Glomerular endothelial cell (primary cell): ENCODE measurements around the gene PIK3R2. TPM values are rescaled to one million over a fixed set of nuclear protein-coding genes. Genes with fewer than 3 reads are reported as not detected.

Experiments used
- DNase-seq: peaks from one replicate; pipeline ENCODE4 v3.0.0-alpha.2; 2011; ENCODE audit warnings: low read depth, low spot score; ENCODE audit errors: extremely low read depth
- total RNA-seq: library from RNA; depleted of rRNA; stranded (reverse); fragments of >200 nt; gene quantifications from 2 replicates; pipeline ENCODE4 v1.2.3, GENCODE V29; 2015

The PIK3R2 gene
- total RNA-seq, 1 donor from 2014 or later, result 17.4 TPM

- no peak for DNase-seq
Measured at GRCh38 chr19:18171605-18172327, 18.8 kb downstream of the PIK3R2 start.

GRCh38 chr19:18172331-18173053 is 19.5 kb downstream of the PIK3R2 start:
- DNase-seq, result no peak

- DNase-seq, result no peak
Measured at GRCh38 chr19:18173054-18173571, 20.1 kb downstream of the PIK3R2 start.

GRCh38 chr19:18173572-18174288 is 20.8 kb downstream of the PIK3R2 start, which contains the start of gene IFI30:
IFI30 (plus strand) TSS chr19:18173813; CDS start chr19:18173842, 29 bp downstream.
- DNase-seq, result no peak

- DNase-seq, result no peak
Measured at GRCh38 chr19:18174983-18175382, 22.0 kb downstream of the PIK3R2 start.

GRCh38 chr19:18176367-18177310 is 23.7 kb downstream of the PIK3R2 start:
- DNase-seq, result no peak

GRCh38 chr19:18179957-18180356 is 27.0 kb downstream of the PIK3R2 start:
- DNase-seq, result no peak

- no peak for DNase-seq
Measured at GRCh38 chr19:18183529-18183928, 30.6 kb downstream of the PIK3R2 start.

- DNase-seq, result no peak
Measured at GRCh38 chr19:18185538-18185937, 32.6 kb downstream of the PIK3R2 start.

- no peak for DNase-seq
Measured at GRCh38 chr19:18190278-18190677, 37.3 kb downstream of the PIK3R2 start.

- no peak for DNase-seq
Measured at GRCh38 chr19:18191640-18192062, 38.7 kb downstream of the PIK3R2 start.

- peak; percentile 99 for DNase-seq
Measured at GRCh38 chr19:18192673-18193387, 39.9 kb downstream of the PIK3R2 start, which contains the start of gene MPV17L2. MPV17L2 (plus strand) TSS chr19:18193218; CDS start chr19:18193282, 64 bp downstream.

- no peak for DNase-seq
Measured at GRCh38 chr19:18193388-18194180, 40.6 kb downstream of the PIK3R2 start.

- DNase-seq, result no peak
Measured at GRCh38 chr19:18194181-18194530, 41.2 kb downstream of the PIK3R2 start.

- no peak for DNase-seq
Measured at GRCh38 chr19:18194554-18195238, 41.7 kb downstream of the PIK3R2 start.

- no peak for DNase-seq
Measured at GRCh38 chr19:18196511-18196845, 43.5 kb downstream of the PIK3R2 start.

- no peak for DNase-seq
Measured at GRCh38 chr19:18197306-18197705, 44.3 kb downstream of the PIK3R2 start.

GRCh38 chr19:18197941-18198340 is 45.0 kb downstream of the PIK3R2 start:
- DNase-seq, result no peak
